ENCODE data around the gene GGPS1. TPM values are rescaled to one million over a fixed set of nuclear protein-coding genes. Genes with fewer than 3 reads are reported as not detected.

Gene GGPS1
- polyA plus RNA-seq, 1 donor from 2014 or later, result 71.9 TPM

GRCh38 chr1:235315735-235316134, 12.6 kb upstream of the GGPS1 start:
- no peaks in the 10 kb centered on the region for H3F3A ChIP-seq (ENCODE audit: insufficient read depth, low read length, poor library complexity, severe bottlenecking)
- H2AFZ ChIP-seq (ENCODE audit: low read depth, low read length), result no peak overlapping the region
- no peak for TF ChIP-seq SMC3 (conservative IDR thresholded peaks at IDR 0.05; ENCODE audit: poor library complexity)
- H3K79me2 ChIP-seq (replicated peaks; ENCODE audit: insufficient read depth, low read length), result peaks cover 94% of the 10 kb centered on the region
- H3K9me3 ChIP-seq (ENCODE audit: low read length), result no peaks in the 10 kb centered on the region
- no peak overlapping the region for H3K4me2 ChIP-seq (ENCODE audit: low read length)
- peaks cover 25% of the 10 kb centered on the region for H4K20me1 ChIP-seq (ENCODE audit: insufficient read depth)
- no peaks in the 10 kb centered on the region for H3K36me3 ChIP-seq (ENCODE audit: insufficient read depth, low read length)
- H3K4me3 ChIP-seq (ENCODE audit: low read length), result no peak overlapping the region
- H3K9ac ChIP-seq (ENCODE audit: low read length), result no peak overlapping the region
- no peak overlapping the region for H3K27ac ChIP-seq (ENCODE audit: low read length)
- no peaks in the 10 kb centered on the region for H3K9me2 ChIP-seq (ENCODE audit: insufficient read depth, low read length)
- no peaks in the 10 kb centered on the region for H3K27me3 ChIP-seq (ENCODE audit: insufficient read depth, low read depth, low read length)

- Histone ChIP-seq H3K4me3 (ENCODE audit: low read length) (no peak overlapping the region), H3K9me2 (ENCODE audit: insufficient read depth, low read length) (no peaks in the 10 kb centered on the region), H3K27ac (ENCODE audit: low read length) (no peak overlapping the region), H3K9ac (ENCODE audit: low read length) (no peak overlapping the region), H3K36me3 (ENCODE audit: insufficient read depth, low read length) (no peaks in the 10 kb centered on the region), H2AFZ (ENCODE audit: low read depth, low read length) (no peak overlapping the region), H3K9me3 (ENCODE audit: low read length) (no peaks in the 10 kb centered on the region), H3K4me2 (ENCODE audit: low read length) (no peak overlapping the region), H3F3A (ENCODE audit: insufficient read depth, low read length, poor library complexity, severe bottlenecking) (no peaks in the 10 kb centered on the region), H4K20me1 (ENCODE audit: insufficient read depth) (peaks cover 25% of the 10 kb centered on the region), H3K27me3 (ENCODE audit: insufficient read depth, low read depth, low read length) (no peaks in the 10 kb centered on the region), H3K79me2 (replicated peaks; ENCODE audit: insufficient read depth, low read length) (peaks cover 94% of the 10 kb centered on the region)
- TF ChIP-seq EP300 (conservative IDR thresholded peaks at IDR 0.05; ENCODE audit: poor library complexity, severe bottlenecking) (no peak), EZH2 (IDR thresholded peaks at IDR 0.05; ENCODE audit: borderline replicate concordance, insufficient read depth, low read length, poor library complexity, severe bottlenecking) (no peak), POLR2AphosphoS5 (IDR thresholded peaks at IDR 0.05) (no peak)
- TF ChIP-seq, protein P1, sequence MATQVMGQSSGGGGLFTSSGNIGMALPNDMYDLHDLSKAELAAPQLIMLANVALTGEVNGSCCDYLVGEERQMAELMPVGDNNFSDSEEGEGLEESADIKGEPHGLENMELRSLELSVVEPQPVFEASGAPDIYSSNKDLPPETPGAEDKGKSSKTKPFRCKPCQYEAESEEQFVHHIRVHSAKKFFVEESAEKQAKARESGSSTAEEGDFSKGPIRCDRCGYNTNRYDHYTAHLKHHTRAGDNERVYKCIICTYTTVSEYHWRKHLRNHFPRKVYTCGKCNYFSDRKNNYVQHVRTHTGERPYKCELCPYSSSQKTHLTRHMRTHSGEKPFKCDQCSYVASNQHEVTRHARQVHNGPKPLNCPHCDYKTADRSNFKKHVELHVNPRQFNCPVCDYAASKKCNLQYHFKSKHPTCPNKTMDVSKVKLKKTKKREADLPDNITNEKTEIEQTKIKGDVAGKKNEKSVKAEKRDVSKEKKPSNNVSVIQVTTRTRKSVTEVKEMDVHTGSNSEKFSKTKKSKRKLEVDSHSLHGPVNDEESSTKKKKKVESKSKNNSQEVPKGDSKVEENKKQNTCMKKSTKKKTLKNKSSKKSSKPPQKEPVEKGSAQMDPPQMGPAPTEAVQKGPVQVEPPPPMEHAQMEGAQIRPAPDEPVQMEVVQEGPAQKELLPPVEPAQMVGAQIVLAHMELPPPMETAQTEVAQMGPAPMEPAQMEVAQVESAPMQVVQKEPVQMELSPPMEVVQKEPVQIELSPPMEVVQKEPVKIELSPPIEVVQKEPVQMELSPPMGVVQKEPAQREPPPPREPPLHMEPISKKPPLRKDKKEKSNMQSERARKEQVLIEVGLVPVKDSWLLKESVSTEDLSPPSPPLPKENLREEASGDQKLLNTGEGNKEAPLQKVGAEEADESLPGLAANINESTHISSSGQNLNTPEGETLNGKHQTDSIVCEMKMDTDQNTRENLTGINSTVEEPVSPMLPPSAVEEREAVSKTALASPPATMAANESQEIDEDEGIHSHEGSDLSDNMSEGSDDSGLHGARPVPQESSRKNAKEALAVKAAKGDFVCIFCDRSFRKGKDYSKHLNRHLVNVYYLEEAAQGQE (IDR thresholded peaks at IDR 0.05; ENCODE audit: borderline replicate concordance), result no peak
- TF ChIP-seq, protein P2, sequence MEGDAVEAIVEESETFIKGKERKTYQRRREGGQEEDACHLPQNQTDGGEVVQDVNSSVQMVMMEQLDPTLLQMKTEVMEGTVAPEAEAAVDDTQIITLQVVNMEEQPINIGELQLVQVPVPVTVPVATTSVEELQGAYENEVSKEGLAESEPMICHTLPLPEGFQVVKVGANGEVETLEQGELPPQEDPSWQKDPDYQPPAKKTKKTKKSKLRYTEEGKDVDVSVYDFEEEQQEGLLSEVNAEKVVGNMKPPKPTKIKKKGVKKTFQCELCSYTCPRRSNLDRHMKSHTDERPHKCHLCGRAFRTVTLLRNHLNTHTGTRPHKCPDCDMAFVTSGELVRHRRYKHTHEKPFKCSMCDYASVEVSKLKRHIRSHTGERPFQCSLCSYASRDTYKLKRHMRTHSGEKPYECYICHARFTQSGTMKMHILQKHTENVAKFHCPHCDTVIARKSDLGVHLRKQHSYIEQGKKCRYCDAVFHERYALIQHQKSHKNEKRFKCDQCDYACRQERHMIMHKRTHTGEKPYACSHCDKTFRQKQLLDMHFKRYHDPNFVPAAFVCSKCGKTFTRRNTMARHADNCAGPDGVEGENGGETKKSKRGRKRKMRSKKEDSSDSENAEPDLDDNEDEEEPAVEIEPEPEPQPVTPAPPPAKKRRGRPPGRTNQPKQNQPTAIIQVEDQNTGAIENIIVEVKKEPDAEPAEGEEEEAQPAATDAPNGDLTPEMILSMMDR (IDR thresholded peaks at IDR 0.05; ENCODE audit: poor library complexity, severe bottlenecking), result no peak
These were observed 11.2 kb upstream of the GGPS1 start for GRCh38 chr1:235317168-235317567.

DNA sequence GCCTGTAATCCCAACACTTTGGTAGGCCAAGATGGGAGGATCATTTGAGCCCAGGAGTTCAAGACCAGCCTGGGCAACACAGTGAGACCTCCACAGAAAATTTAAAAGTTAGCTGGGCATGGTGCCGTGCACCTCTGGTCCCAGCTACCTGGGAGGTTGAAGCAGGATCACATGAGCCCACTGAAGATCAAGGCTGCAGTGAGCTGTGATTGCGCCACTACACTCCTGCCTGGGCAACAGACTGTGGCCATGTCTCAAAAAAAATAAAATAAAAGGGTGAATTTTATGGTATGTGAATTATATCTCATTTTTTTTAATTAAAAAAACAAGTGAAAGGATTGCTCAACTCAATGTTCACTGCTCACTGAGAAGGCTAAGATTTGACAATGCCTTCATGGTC, 9.1 kb upstream of the GGPS1 start:
- Histone ChIP-seq H3K36me3 (ENCODE audit: insufficient read depth, low read length) (no peaks in the 10 kb centered on the region), H4K20me1 (ENCODE audit: insufficient read depth) (peaks cover 34% of the 10 kb centered on the region), H3K4me2 (ENCODE audit: low read length) (no peak overlapping the region), H3K9ac (ENCODE audit: low read length) (no peak overlapping the region), H3K9me2 (ENCODE audit: insufficient read depth, low read length) (no peaks in the 10 kb centered on the region), H2AFZ (ENCODE audit: low read depth, low read length) (no peak overlapping the region), H3K79me2 (replicated peaks; ENCODE audit: insufficient read depth, low read length) (peaks cover 94% of the 10 kb centered on the region), H3K4me3 (ENCODE audit: low read length) (no peak overlapping the region), H3K27me3 (ENCODE audit: insufficient read depth, low read depth, low read length) (no peaks in the 10 kb centered on the region), H3K9me3 (ENCODE audit: low read length) (no peaks in the 10 kb centered on the region), H3K27ac (ENCODE audit: low read length) (no peak overlapping the region), H3F3A (ENCODE audit: insufficient read depth, low read length, poor library complexity, severe bottlenecking) (no peaks in the 10 kb centered on the region)
- TF ChIP-seq POLR2AphosphoS5 (IDR thresholded peaks at IDR 0.05) (no peak), MXI1 (conservative IDR thresholded peaks at IDR 0.05; ENCODE audit: poor library complexity, severe bottlenecking) (no peak), EP300 (conservative IDR thresholded peaks at IDR 0.05; ENCODE audit: poor library complexity, severe bottlenecking) (no peak), SMC3 (conservative IDR thresholded peaks at IDR 0.05; ENCODE audit: poor library complexity) (no peak), EZH2 (IDR thresholded peaks at IDR 0.05; ENCODE audit: borderline replicate concordance, insufficient read depth, low read length, poor library complexity, severe bottlenecking) (no peak), RAD21 (conservative IDR thresholded peaks at IDR 0.05) (no peak), TAF1 (IDR thresholded peaks at IDR 0.05; ENCODE audit: low read depth) (no peak)
- TF ChIP-seq, protein P1 (IDR thresholded peaks at IDR 0.05; ENCODE audit: borderline replicate concordance), result no peak
- TF ChIP-seq, protein P2 (IDR thresholded peaks at IDR 0.05; ENCODE audit: poor library complexity, severe bottlenecking), result no peak
